HG03432 (cell line): Measurements from ENCODE around the gene LAMA2.
"Not testable (repeated sequence)": the region's sequence is repeated elsewhere in the genome, so short reads cannot be mapped to it uniquely, and the experiment has no call there.

ENCODE experiments used
- ATAC-seq: cut with Tn5 transposase; IDR thresholded peaks from one replicate; pipeline ENCODE4 v1.9.1; 2021; ENCODE audit warnings: mild to moderate bottlenecking, moderate library complexity; ENCODE audit not compliant: unreplicated experiment

Gene LAMA2

GRCh38 chr6:129069006-129069405 lies 186.1 kb downstream of the LAMA2 start:
- no peak for ATAC-seq

GRCh38 chr6:129073051-129073450 lies 190.1 kb downstream of the LAMA2 start:
- no peak for ATAC-seq

- ATAC-seq = no peak
Measured at GRCh38 chr6:129073691-129074395, 190.9 kb downstream of the LAMA2 start.

- no peak for ATAC-seq
Measured at GRCh38 chr6:129084406-129084805, 201.5 kb downstream of the LAMA2 start.

- ATAC-seq = not testable (repeated sequence)
Measured at GRCh38 chr6:129088481-129088880, 205.5 kb downstream of the LAMA2 start.

- ATAC-seq = no peak
Measured at GRCh38 chr6:129089357-129089756, 206.4 kb downstream of the LAMA2 start.

- ATAC-seq = no peak
Measured at GRCh38 chr6:129094147-129094546, 211.2 kb downstream of the LAMA2 start.

GRCh38 chr6:129096651-129097290 lies 213.8 kb downstream of the LAMA2 start:
- ATAC-seq = no peak

- ATAC-seq = no peak
Measured at GRCh38 chr6:129098061-129098553, 215.2 kb downstream of the LAMA2 start.

- ATAC-seq = no peak
Measured at GRCh38 chr6:129099696-129100095, 216.8 kb downstream of the LAMA2 start.

- ATAC-seq = no peak
Measured at GRCh38 chr6:129100164-129100563, 217.2 kb downstream of the LAMA2 start.

GRCh38 chr6:129102741-129103140 lies 219.8 kb downstream of the LAMA2 start:
- no peak for ATAC-seq

GRCh38 chr6:129104131-129104530 lies 221.2 kb downstream of the LAMA2 start:
- ATAC-seq = no peak

GRCh38 chr6:129104560-129104959 lies 221.6 kb downstream of the LAMA2 start:
- ATAC-seq = no peak

GRCh38 chr6:129105035-129105434 lies 222.1 kb downstream of the LAMA2 start:
- ATAC-seq = no peak

- ATAC-seq = no peak
Measured at GRCh38 chr6:129105793-129106192, 222.9 kb downstream of the LAMA2 start.

GRCh38 chr6:129108337-129108736 lies 225.4 kb downstream of the LAMA2 start:
- no peak for ATAC-seq

GRCh38 chr6:129110690-129111343 lies 227.9 kb downstream of the LAMA2 start:
- ATAC-seq = no peak

GRCh38 chr6:129111346-129111745 lies 228.4 kb downstream of the LAMA2 start:
- ATAC-seq = no peak

GRCh38 chr6:129111853-129112252 lies 228.9 kb downstream of the LAMA2 start:
- ATAC-seq = no peak

GRCh38 chr6:129112591-129112990 lies 229.7 kb downstream of the LAMA2 start:
- no peak for ATAC-seq

GRCh38 chr6:129113637-129114036 lies 230.7 kb downstream of the LAMA2 start:
- ATAC-seq = no peak
